Hepatocyte (in vitro differentiated cells): ENCODE data around the gene KCNJ8. TPM values are rescaled to one million over a fixed set of nuclear protein-coding genes. Genes with fewer than 3 reads are reported as not detected.

Experiments
- DNase-seq: peaks from one replicate; pipeline ENCODE4 v3.0.0-alpha.2; 2016; ENCODE audit warnings: low spot score
- H2AFZ ChIP-seq: fragments of 200-600 bp; sonication (generic); 2 replicates; pipeline ENCODE4 v1.6.0; 2016; ENCODE audit warnings: antibody characterized with exemption, mild to moderate bottlenecking
- H3K27ac ChIP-seq: fragments of 200-600 bp; sonication (generic); 2 replicates; pipeline ENCODE4 v1.5.1; 2016; ENCODE audit warnings: mild to moderate bottlenecking
- H3K27me3 ChIP-seq: fragments of 200-600 bp; sonication (generic); 2 replicates; pipeline ENCODE4 v1.6.1; 2016
- H3K36me3 ChIP-seq: fragments of 200-600 bp; sonication (generic); replicated peaks from 2 replicates; pipeline ENCODE4 v1.5.1; 2016; ENCODE audit warnings: low read depth; ENCODE audit not compliant: insufficient read depth
- H3K4me1 ChIP-seq: fragments of 200-600 bp; sonication (generic); 2 replicates; pipeline ENCODE4 v1.5.1; 2016; ENCODE audit warnings: mild to moderate bottlenecking, moderate library complexity; ENCODE audit not compliant: insufficient read depth
- H3K4me2 ChIP-seq: fragments of 200-600 bp; sonication (generic); 2 replicates; pipeline ENCODE4 v1.6.0; 2016
- H3K4me3 ChIP-seq: fragments of 200-600 bp; sonication (generic); 2 replicates; pipeline ENCODE4 v1.5.1; 2016; ENCODE audit warnings: mild to moderate bottlenecking
- H3K79me2 ChIP-seq: fragments of 200-600 bp; sonication (generic); 2 replicates; pipeline ENCODE4 v1.6.0; 2017; ENCODE audit warnings: mild to moderate bottlenecking
- H3K9me2 ChIP-seq: fragments of 200-600 bp; sonication (generic); replicated peaks from 2 replicates; pipeline ENCODE4 v1.6.0; 2017; ENCODE audit warnings: mild to moderate bottlenecking; ENCODE audit not compliant: insufficient read depth
- H3K9me3 ChIP-seq: fragments of 200-600 bp; sonication (generic); 2 replicates; pipeline ENCODE4 v1.5.1; 2016; ENCODE audit warnings: low read depth, mild to moderate bottlenecking
- H4K20me1 ChIP-seq: fragments of 200-600 bp; sonication (generic); 2 replicates; pipeline ENCODE4 v1.6.0; 2016; ENCODE audit warnings: mild to moderate bottlenecking; ENCODE audit not compliant: insufficient read depth, poor library complexity, severe bottlenecking
- EZH2 ChIP-seq: fragments of 200-600 bp; sonication (generic); IDR thresholded peaks from 2 replicates; pipeline ENCODE4 v1.6.1; 2016; ENCODE audit warnings: antibody characterized with exemption, mild to moderate bottlenecking, borderline replicate concordance
- EZH2phosphoT487 ChIP-seq: fragments of 200-600 bp; sonication (generic); IDR thresholded peaks from one replicate; pipeline ENCODE4 v1.6.1; 2018; ENCODE audit warnings: antibody characterized with exemption, mild to moderate bottlenecking, low read depth, moderate library complexity; ENCODE audit not compliant: unreplicated experiment, severe bottlenecking
- WGBS: methylation state at CpG from one replicate; pipeline ENCODE4 v1.1.6; 2016; ENCODE audit warnings: low lambda C conversion rate; ENCODE audit errors: missing lambda C conversion rate; 5-methylcytosine and 5-hydroxymethylcytosine counted together
- polyA plus RNA-seq: library from polyadenylated mRNA; unstranded; fragments of >200 nt; fragmentation: Nextera tagmentation; extraction: Ambion mirVana; gene quantifications from 2 replicates; pipeline ENCODE4 v1.2.1, GENCODE V29; 2016
- total RNA-seq: library from RNA; depleted of rRNA; stranded (reverse); fragments of >200 nt; gene quantifications from 2 replicates; pipeline ENCODE4 v1.2.3, GENCODE V29; 2014
- TF ChIP-seq, protein P1 (sequence below): fragments of 200-600 bp; sonication (generic); IDR thresholded peaks from 2 replicates; pipeline ENCODE4 v1.5.1; 2016; ENCODE audit warnings: antibody characterized with exemption, mild to moderate bottlenecking; ENCODE audit not compliant: poor library complexity

Gene KCNJ8
- total and polyA plus RNA-seq, 2 experiments from 2014 or later, result 15.8 to 37.3 TPM

DNA sequence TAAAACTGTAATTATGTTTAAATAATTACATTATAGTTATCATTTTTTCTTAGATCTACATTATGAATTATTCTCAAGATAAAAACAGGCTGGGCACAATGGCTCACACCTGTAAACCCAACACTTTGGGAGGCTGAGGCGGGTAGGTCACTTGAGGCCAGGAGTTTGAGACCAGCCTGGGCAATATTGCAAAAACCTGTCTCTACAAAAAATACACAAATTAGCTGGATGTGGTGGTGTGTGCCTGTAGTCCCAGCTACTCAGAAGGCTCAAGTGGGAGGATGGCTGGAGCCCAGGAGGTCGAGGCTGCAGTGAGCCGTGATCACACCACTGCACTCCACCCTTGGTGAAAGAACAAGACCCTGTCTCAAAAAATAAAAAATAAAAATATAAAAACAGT, 40.3 kb upstream of the KCNJ8 start:
- 86% methylated on average over 3 of the region's 3 CpGs for WGBS
- H3K79me2 ChIP-seq, result no peaks in the 10 kb centered on the region
- no peak overlapping the region for H2AFZ ChIP-seq
- H4K20me1 ChIP-seq, result no peaks in the 10 kb centered on the region
- H3K27ac ChIP-seq, result no peak overlapping the region
- no peaks in the 10 kb centered on the region for H3K9me2 ChIP-seq
- no peaks in the 10 kb centered on the region for H3K9me3 ChIP-seq
- no peak for TF ChIP-seq EZH2phosphoT487
- TF ChIP-seq, protein P1, sequence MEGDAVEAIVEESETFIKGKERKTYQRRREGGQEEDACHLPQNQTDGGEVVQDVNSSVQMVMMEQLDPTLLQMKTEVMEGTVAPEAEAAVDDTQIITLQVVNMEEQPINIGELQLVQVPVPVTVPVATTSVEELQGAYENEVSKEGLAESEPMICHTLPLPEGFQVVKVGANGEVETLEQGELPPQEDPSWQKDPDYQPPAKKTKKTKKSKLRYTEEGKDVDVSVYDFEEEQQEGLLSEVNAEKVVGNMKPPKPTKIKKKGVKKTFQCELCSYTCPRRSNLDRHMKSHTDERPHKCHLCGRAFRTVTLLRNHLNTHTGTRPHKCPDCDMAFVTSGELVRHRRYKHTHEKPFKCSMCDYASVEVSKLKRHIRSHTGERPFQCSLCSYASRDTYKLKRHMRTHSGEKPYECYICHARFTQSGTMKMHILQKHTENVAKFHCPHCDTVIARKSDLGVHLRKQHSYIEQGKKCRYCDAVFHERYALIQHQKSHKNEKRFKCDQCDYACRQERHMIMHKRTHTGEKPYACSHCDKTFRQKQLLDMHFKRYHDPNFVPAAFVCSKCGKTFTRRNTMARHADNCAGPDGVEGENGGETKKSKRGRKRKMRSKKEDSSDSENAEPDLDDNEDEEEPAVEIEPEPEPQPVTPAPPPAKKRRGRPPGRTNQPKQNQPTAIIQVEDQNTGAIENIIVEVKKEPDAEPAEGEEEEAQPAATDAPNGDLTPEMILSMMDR, result no peak
- no peak for TF ChIP-seq EZH2
- no peaks in the 10 kb centered on the region for H3K27me3 ChIP-seq
- H3K4me3 ChIP-seq, result no peak overlapping the region
- no peaks in the 10 kb centered on the region for H3K36me3 ChIP-seq
- no peak overlapping the region for H3K4me2 ChIP-seq
- H3K4me1 ChIP-seq, result peaks cover 11% of the 10 kb centered on the region
- DNase-seq, result no peak

DNA sequence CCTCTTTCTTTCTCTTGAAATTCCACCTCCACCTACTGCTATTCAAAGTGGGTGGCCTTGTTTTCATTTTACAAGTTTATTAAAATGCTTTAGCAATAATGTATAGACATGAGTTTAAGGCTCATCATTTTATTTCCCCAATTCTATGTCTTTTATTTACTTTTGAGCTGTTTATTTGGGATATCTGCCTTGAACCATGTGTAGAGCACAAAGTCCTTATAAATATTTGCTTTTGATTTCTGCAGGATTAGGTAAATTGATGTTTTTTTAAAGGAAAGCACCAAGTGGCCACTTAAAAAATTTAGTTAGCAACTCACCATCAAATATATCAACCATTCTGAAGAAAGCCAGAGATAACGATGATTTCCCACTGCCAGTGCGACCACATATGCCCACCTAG, 39.8 kb upstream of the KCNJ8 start:
- no peaks in the 10 kb centered on the region for H4K20me1 ChIP-seq
- H3K79me2 ChIP-seq, result no peaks in the 10 kb centered on the region
- H3K9me2 ChIP-seq, result no peaks in the 10 kb centered on the region
- 67% methylated on average over 2 of the region's 2 CpGs for WGBS
- H3K36me3 ChIP-seq, result no peaks in the 10 kb centered on the region
- H3K27ac ChIP-seq, result no peak overlapping the region
- no peaks in the 10 kb centered on the region for H3K27me3 ChIP-seq
- H3K4me1 ChIP-seq, result peaks cover 8% of the 10 kb centered on the region
- no peak overlapping the region for H3K4me3 ChIP-seq
- no peak for TF ChIP-seq EZH2
- no peak for TF ChIP-seq EZH2phosphoT487
- TF ChIP-seq, protein P1, result no peak
- H3K4me2 ChIP-seq, result no peak overlapping the region
- DNase-seq, result no peak
- H3K9me3 ChIP-seq, result no peaks in the 10 kb centered on the region
- H2AFZ ChIP-seq, result no peak overlapping the region

DNA sequence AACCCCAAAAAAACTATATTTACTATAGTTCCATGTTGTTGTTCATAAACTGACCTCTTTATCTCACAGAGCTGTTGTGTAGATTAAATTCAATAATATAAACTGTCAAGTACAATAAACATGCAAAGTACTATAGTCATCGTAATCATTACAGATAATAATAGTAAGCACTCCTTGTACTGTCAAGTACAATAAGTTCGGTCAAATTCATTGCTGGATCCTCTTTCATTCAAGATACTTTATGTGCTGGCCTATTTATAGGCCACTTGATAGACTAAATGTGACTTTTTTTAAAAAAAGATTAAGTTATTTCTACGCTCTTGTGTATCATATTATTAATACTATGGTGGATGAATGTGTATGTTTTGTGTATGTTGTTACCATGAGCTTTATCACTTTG, 39.2 kb upstream of the KCNJ8 start:
- no peak overlapping the region for H3K4me2 ChIP-seq

More for the DNA sequence above, 39.2 kb upstream of the KCNJ8 start:
- Histone ChIP-seq H4K20me1 (no peaks in the 10 kb centered on the region), H3K4me3 (no peak overlapping the region), H3K9me3 (no peaks in the 10 kb centered on the region), H3K36me3 (no peaks in the 10 kb centered on the region), H3K9me2 (no peaks in the 10 kb centered on the region), H3K4me1 (peaks cover 4% of the 10 kb centered on the region), H3K27me3 (no peaks in the 10 kb centered on the region), H2AFZ (no peak overlapping the region), H3K79me2 (no peaks in the 10 kb centered on the region), H3K27ac (no peak overlapping the region)
- WGBS, result 77% methylated on average over 3 of the region's 3 CpGs
- no peak for DNase-seq
- no peak for TF ChIP-seq EZH2phosphoT487
- TF ChIP-seq EZH2, result no peak
- TF ChIP-seq, protein P1, result no peak
